GM23338 (cell line): ENCODE results near the gene ANKRD27. TPM values are rescaled to one million over a fixed set of nuclear protein-coding genes. Genes with fewer than 3 reads are reported as not detected.

Source experiments
- ATAC-seq: fragments of 200-7000 bp; cut with Tn5 transposase; 3 replicates; pipeline ENCODE4 v1.9.1; 2020
- DNase-seq: peaks from one replicate; pipeline ENCODE4 v3.0.0-alpha.2; 2015; ENCODE audit warnings: low spot score
- H2AFZ ChIP-seq: fragments of 200-600 bp; sonication (generic); 2 replicates; pipeline ENCODE4 v1.8.0; 2016; ENCODE audit warnings: antibody characterized with exemption, mild to moderate bottlenecking, moderate library complexity
- H3F3A ChIP-seq: fragments of 200-600 bp; sonication (generic); replicated peaks from 2 replicates; pipeline ENCODE4 v1.8.0; 2017; ENCODE audit warnings: antibody characterized with exemption, mixed run types, low read depth
- H3K27ac ChIP-seq: fragments of 200-600 bp; sonication (generic); 2 replicates; pipeline ENCODE4 v1.6.1; 2016; ENCODE audit warnings: low read depth
- H3K27me3 ChIP-seq: fragments of 200-600 bp; sonication (generic); 2 replicates; pipeline ENCODE4 v1.8.0; 2016; ENCODE audit warnings: mild to moderate bottlenecking, mixed run types, moderate library complexity; ENCODE audit not compliant: insufficient read depth
- H3K36me3 ChIP-seq: fragments of 200-600 bp; sonication (generic); 2 replicates; pipeline ENCODE4 v1.8.0; 2016; ENCODE audit warnings: mild to moderate bottlenecking; ENCODE audit not compliant: insufficient read depth
- H3K4me1 ChIP-seq: fragments of 200-600 bp; sonication (generic); 2 replicates; pipeline ENCODE4 v1.8.0; 2016; ENCODE audit warnings: mild to moderate bottlenecking, moderate library complexity; ENCODE audit not compliant: insufficient read depth
- H3K4me2 ChIP-seq: fragments of 200-600 bp; sonication (generic); 2 replicates; pipeline ENCODE4 v1.7.1; 2017; ENCODE audit warnings: mixed run types
- H3K4me3 ChIP-seq: fragments of 200-600 bp; sonication (generic); 2 replicates; pipeline ENCODE4 v1.6.1; 2016; ENCODE audit warnings: mixed run types
- H3K79me2 ChIP-seq: fragments of 200-600 bp; sonication (generic); replicated peaks from 2 replicates; pipeline ENCODE4 v1.8.0; 2017; ENCODE audit warnings: mild to moderate bottlenecking; ENCODE audit not compliant: insufficient read depth
- H3K9me2 ChIP-seq: fragments of 200-600 bp; sonication (generic); 2 replicates; pipeline ENCODE4 v1.8.0; 2017; ENCODE audit not compliant: insufficient read depth
- H4K20me1 ChIP-seq: fragments of 200-600 bp; sonication (generic); replicated peaks from 2 replicates; pipeline ENCODE4 v1.8.0; 2017; ENCODE audit warnings: mild to moderate bottlenecking; ENCODE audit not compliant: insufficient read depth
- H3K27ac Mint-ChIP-seq: 2 replicates; pipeline ENCODE4 v1.8.0; 2020; ENCODE audit warnings: inconsistent platforms, mild to moderate bottlenecking, moderate library complexity, mixed read lengths
- H3K27me3 Mint-ChIP-seq: 3 replicates; pipeline ENCODE4 v1.8.0; 2022; ENCODE audit warnings: low read depth, mild to moderate bottlenecking, moderate library complexity, mixed read lengths, inconsistent platforms; ENCODE audit not compliant: insufficient read depth, poor library complexity
- H3K36me3 Mint-ChIP-seq: 3 replicates; pipeline ENCODE4 v1.8.0; 2021; ENCODE audit warnings: low read depth, mild to moderate bottlenecking, inconsistent platforms, moderate library complexity, mixed read lengths
- H3K4me1 Mint-ChIP-seq: 3 replicates; pipeline ENCODE4 v1.8.0; 2020; ENCODE audit warnings: mild to moderate bottlenecking, inconsistent platforms, mixed read lengths
- H3K4me3 Mint-ChIP-seq: 3 replicates; pipeline ENCODE4 v1.8.0; 2021; ENCODE audit warnings: moderate library complexity, mild to moderate bottlenecking, inconsistent platforms, mixed read lengths
- H3K9me3 Mint-ChIP-seq: 3 replicates; pipeline ENCODE4 v1.8.0; 2020; ENCODE audit warnings: moderate library complexity, mild to moderate bottlenecking, inconsistent platforms, mixed read lengths
- CREB1 ChIP-seq: fragments of 250-450 bp; sonication (Bioruptor Pico); IDR thresholded peaks from 2 replicates; pipeline ENCODE4 v1.5.0; 2020; ENCODE audit warnings: low read depth, mild to moderate bottlenecking, moderate library complexity
- CTCF ChIP-seq, 2 experiments: fragments of 200-600 bp in 1 of 2; sonication (generic) in 1 of 2; conservative IDR thresholded peaks; 2 replicates each; pipeline versions ENCODE4 v1.5.1 to v1.6.1; 2016 to 2017; ENCODE audit warnings: antibody characterized with exemption in 2 of 2, low read depth in 2 of 2, mild to moderate bottlenecking in 2 of 2, moderate library complexity in 1 of 2
- EZH2 ChIP-seq: fragments of 200-600 bp; sonication (generic); IDR thresholded peaks from one replicate; pipeline ENCODE4 v1.8.0; 2017; ENCODE audit warnings: antibody characterized with exemption, mild to moderate bottlenecking, low read depth; ENCODE audit not compliant: unreplicated experiment
- EZH2phosphoT487 ChIP-seq: fragments of 200-600 bp; sonication (generic); IDR thresholded peaks from one replicate; pipeline ENCODE4 v1.8.1; 2018; ENCODE audit warnings: antibody characterized with exemption; ENCODE audit not compliant: unreplicated experiment
- JUNB ChIP-seq: IDR thresholded peaks from one replicate; pipeline ENCODE4 v1.6.1; 2016; ENCODE audit warnings: antibody characterized with exemption; ENCODE audit not compliant: unreplicated experiment
- NANOG ChIP-seq: IDR thresholded peaks from 2 replicates; pipeline ENCODE4 v1.6.1; 2016; ENCODE audit warnings: antibody characterized with exemption, borderline replicate concordance
- POLR2AphosphoS5 ChIP-seq: IDR thresholded peaks from 2 replicates; pipeline ENCODE4 v1.6.1; 2016; ENCODE audit warnings: antibody characterized with exemption, low read depth
- REST ChIP-seq: IDR thresholded peaks from one replicate; pipeline ENCODE4 v1.6.1; 2018; ENCODE audit warnings: antibody characterized with exemption; ENCODE audit not compliant: unreplicated experiment
- STAT1 ChIP-seq: IDR thresholded peaks from one replicate; pipeline ENCODE4 v1.6.1; 2016; ENCODE audit warnings: antibody characterized with exemption; ENCODE audit not compliant: unreplicated experiment
- ZNF114 ChIP-seq: fragments of 250-450 bp; sonication (Bioruptor Pico); IDR thresholded peaks from 2 replicates; pipeline ENCODE4 v1.5.0; 2020; ENCODE audit warnings: mild to moderate bottlenecking, moderate library complexity
- ZNF331 ChIP-seq: fragments of 250-450 bp; sonication (Bioruptor Pico); IDR thresholded peaks from 2 replicates; pipeline ENCODE4 v1.5.0; 2020; ENCODE audit warnings: low read depth, mild to moderate bottlenecking, moderate library complexity
- polyA plus RNA-seq: library from polyadenylated mRNA; unstranded; fragments of >200 nt; fragmentation: Nextera tagmentation; extraction: Ambion mirVana; gene quantifications from 2 replicates; pipeline ENCODE4 v1.2.1, GENCODE V29; 2016
- total RNA-seq: library from RNA; depleted of rRNA; stranded (reverse); fragments of >200 nt; shearing (Covaris generic); gene quantifications from 2 replicates; pipeline ENCODE4 v1.2.3, GENCODE V29; 2014

The ANKRD27 gene
- total and polyA plus RNA-seq, 2 experiments from 2014 or later, result 16.7 to 48.7 TPM

GRCh38 chr19:32622002-32622401 is 53.0 kb downstream of the ANKRD27 start (continued):
- TF ChIP-seq CTCF (conservative IDR thresholded peaks at IDR 0.05; ENCODE audit: low read depth in 2 of 2) (no peak), CREB1 (CRISPR knock-in tag) (no peak), EZH2 (no peak), JUNB (no peak)

DNA sequence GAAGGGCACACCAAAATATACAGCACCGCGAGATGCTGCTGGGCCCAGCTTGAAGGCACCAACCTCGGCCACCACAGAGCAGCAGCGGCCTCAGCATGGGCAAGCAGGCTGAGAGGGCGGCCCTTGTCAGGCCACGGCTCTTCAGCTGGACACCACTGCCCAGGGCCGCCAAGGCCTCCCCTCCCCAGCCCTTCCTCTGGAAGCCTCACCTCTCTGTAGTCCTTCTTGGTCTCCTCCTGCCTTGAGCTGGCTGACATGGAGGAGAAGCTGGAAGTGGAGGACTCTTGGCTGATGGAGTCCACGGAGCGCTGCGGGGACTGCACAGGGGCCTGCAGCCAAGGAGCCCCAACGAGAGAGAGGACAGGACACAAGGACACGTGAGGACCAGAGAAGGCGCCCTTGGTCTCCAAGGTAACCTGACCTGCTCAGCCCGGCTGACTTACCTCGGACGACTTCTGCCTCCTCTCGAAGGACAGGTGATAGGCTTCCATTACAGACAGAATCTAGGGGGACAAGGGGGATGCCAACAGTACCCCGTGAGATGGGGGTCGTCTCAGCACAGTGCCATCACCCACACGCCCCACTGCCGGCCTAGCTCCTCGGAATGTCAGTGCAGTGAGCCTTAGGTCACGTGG is 55.8 kb downstream of the ANKRD27 start:
- Histone ChIP-seq H3F3A (no peaks in the 10 kb centered on the region), H3K9me2 (no peaks in the 10 kb centered on the region), H4K20me1 (no peaks in the 10 kb centered on the region), H3K4me2 (no peak overlapping the region), H3K4me3 (no peak overlapping the region), H3K27ac (no peak overlapping the region), H3K4me1 (no peaks in the 10 kb centered on the region), H3K79me2 (no peaks in the 10 kb centered on the region), H2AFZ (no peak overlapping the region), H3K36me3 (peaks cover 13% of the 10 kb centered on the region), H3K27me3 (no peaks in the 10 kb centered on the region)
- H3K36me3 Mint-ChIP-seq, result peaks cover 66% of the 10 kb centered on the region
- DNase-seq (no peak), ATAC-seq (no peak)
- H3K27me3 Mint-ChIP-seq, result peaks cover 8% of the 10 kb centered on the region
- no peaks in the 10 kb centered on the region for H3K9me3 Mint-ChIP-seq
- H3K4me1 Mint-ChIP-seq, result no peaks in the 10 kb centered on the region
- no peak overlapping the region for H3K4me3 Mint-ChIP-seq
- H3K27ac Mint-ChIP-seq, result no peak overlapping the region
- no peak for TF ChIP-seq JUNB
- TF ChIP-seq ZNF114, result no peak
- TF ChIP-seq EZH2phosphoT487, result no peak
- no peak for TF ChIP-seq REST
- TF ChIP-seq POLR2AphosphoS5, result no peak
- TF ChIP-seq EZH2, result no peak
- no peak for TF ChIP-seq CREB1 (CRISPR knock-in tag)
- no peak for TF ChIP-seq NANOG
- TF ChIP-seq CTCF (conservative IDR thresholded peaks at IDR 0.05; ENCODE audit: low read depth in 2 of 2), result no peak
- no peak for TF ChIP-seq STAT1
- TF ChIP-seq ZNF331 (CRISPR knock-in tag), result no peak
